Transverse colon (tissue), 4 donors: ENCODE measurements around the gene BLVRB. TPM values are rescaled to one million over a fixed set of nuclear protein-coding genes. Genes with fewer than 3 reads are reported as not detected.

Source experiments
- DNase-seq: peaks from one replicate; pipeline ENCODE4 v3.0.0-alpha.2; 2019
- H3K27ac ChIP-seq, 4 donors: fragments of 200-600 bp; sonication (generic); 2 replicates each; pipeline ENCODE4 v1.5.1; 2016 to 2018; ENCODE audit warnings: inconsistent platforms in 4 of 4
- H3K27me3 ChIP-seq: fragments of 200-600 bp; sonication (generic); 2 replicates; pipeline ENCODE4 v1.5.1; 2017; ENCODE audit warnings: inconsistent platforms
- H3K36me3 ChIP-seq, 4 donors: fragments of 200-600 bp; sonication (generic); 2 replicates each; pipeline ENCODE4 v1.5.1; 2017 to 2019; ENCODE audit warnings: inconsistent platforms in 4 of 4
- H3K4me1 ChIP-seq, 4 donors: fragments of 200-600 bp; sonication (generic); 2 replicates each; pipeline ENCODE4 v1.5.1; 2017 to 2020; ENCODE audit warnings: inconsistent platforms in 4 of 4
- H3K4me3 ChIP-seq, 4 donors: fragments of 200-600 bp; sonication (generic); 1 replicate in 1 of 4; 2 replicates in 3 of 4; pipeline versions ENCODE4 v1.5.1 to v1.6.1; 2017 to 2019; ENCODE audit warnings: inconsistent platforms in 4 of 4
- H3K9me3 ChIP-seq, 2 donors: fragments of 200-600 bp; sonication (generic); 2 replicates each; pipeline ENCODE4 v1.5.1; 2017 to 2019; ENCODE audit warnings: inconsistent platforms in 2 of 2
- CTCF ChIP-seq, 5 experiments: fragments of 200-600 bp in 3 of 5; fragments of 450-650 bp in 2 of 5; sonication (generic) in 3 of 5; IDR thresholded peaks; 1 replicate in 2 of 5; 2 replicates in 3 of 5; pipeline ENCODE4 v1.5.1; 2016 to 2017; ENCODE audit warnings: antibody characterized with exemption in 5 of 5, inconsistent platforms in 3 of 5, mild to moderate bottlenecking in 2 of 5, moderate library complexity in 1 of 5
- EP300 ChIP-seq: sonication (generic); formaldehyde crosslinking; IDR thresholded peaks from one replicate; pipeline ENCODE4 v1.6.1; 2017; ENCODE audit warnings: antibody characterized with exemption, low read depth
- POLR2A ChIP-seq: fragments of 450-650 bp; IDR thresholded peaks from one replicate; pipeline ENCODE4 v1.6.1; 2016; ENCODE audit warnings: antibody characterized with exemption, mild to moderate bottlenecking, moderate library complexity
- POLR2AphosphoS5 ChIP-seq, 3 donors: sonication (generic); formaldehyde crosslinking; IDR thresholded peaks; one replicate each; pipeline ENCODE4 v1.6.1; 2016; ENCODE audit warnings: antibody characterized with exemption in 3 of 3
- WGBS, 2 donors: methylation state at CpG; one replicate each; pipeline ENCODE4 v1.1.5; 2018; ENCODE audit warnings: low coverage in 1 of 2; 5-methylcytosine and 5-hydroxymethylcytosine counted together
- in situ Hi-C, 4 donors: fragments of 200-750 bp; cut with MboI; loops; one replicate each; pipeline versions ENCODE4 v1.15.0 to v1.15.1; 2017; ENCODE audit warnings: low sequenced_read_pairs in 3 of 4, low pct_ligation_motif_present in 1 of 4, low pct_unique_long_range_greater_than_20kb in 1 of 4
- intact Hi-C: fragments of 100-400 bp; cut with DNase I; formaldehyde crosslinking; loops from one replicate; pipeline ENCODE4 v1.15.1; 2023; ENCODE audit warnings: low total_unique reads
- total RNA-seq, 4 donors: library from RNA; depleted of rRNA; stranded (reverse); fragments of >200 nt; gene quantifications; one replicate each; pipeline ENCODE4 v1.1.0, GENCODE V29; 2016

Gene BLVRB
- total RNA-seq, 4 donors from 2014 or later: 81.5 to 193 (median 147) TPM

GRCh38 chr19:40445780-40446262 is 19.7 kb downstream of the BLVRB start:
- in situ Hi-C loops (no loop called here), intact Hi-C loops (no loop called here)
- 17 to 54% methylated on average over 1 to 9 of the region's 9 CpGs for WGBS, 2 donors

GRCh38 chr19:40444825-40445312 is 20.7 kb downstream of the BLVRB start:
- Histone ChIP-seq H3K4me3 (peak overlapping the region; percentile 37 to 98 (median 70)), H3K9me3 (no peaks in the 10 kb centered on the region), H3K27ac (peak overlapping the region; percentile 95 to 99 (median 98)), H3K36me3 (peaks cover 0 to 21% (median 9%) of the 10 kb centered on the region in 4 donors), H3K4me1 (peaks cover 9 to 41% (median 24%) of the 10 kb centered on the region in 4 donors), H3K27me3 (no peaks in the 10 kb centered on the region)
- in situ Hi-C loops (no loop called here), intact Hi-C loops (no loop called here)
- DNase-seq: no peak
- WGBS, 2 donors: 8 to 13% methylated on average over 11 to 18 of the region's 18 CpGs
- TF ChIP-seq POLR2A (no peak), CTCF (IDR thresholded peaks at IDR 0.05) (peak in 2 of 5 experiments; percentile 12 to 14)

More at GRCh38 chr19:40445780-40446262, 19.7 kb downstream of the BLVRB start:
- peak; percentile 60 for DNase-seq
- no peaks in the 10 kb centered on the region for H3K27me3 ChIP-seq
- H3K27ac ChIP-seq: peak overlapping the region; percentile 95 to 99 (median 98)
- TF ChIP-seq CTCF (IDR thresholded peaks at IDR 0.05) (no peak), POLR2A (peak; percentile 44), EP300 (no peak), POLR2AphosphoS5 (IDR thresholded peaks at IDR 0.05) (peak in 2 of 3 donors; percentile 41 to 42)
- no peaks in the 10 kb centered on the region for H3K9me3 ChIP-seq
- H3K36me3 ChIP-seq: peaks cover 0 to 13% (median 6%) of the 10 kb centered on the region in 4 donors
- H3K4me3 ChIP-seq: no peak overlapping the region
- peaks cover 9 to 35% (median 23%) of the 10 kb centered on the region in 4 donors for H3K4me1 ChIP-seq

GRCh38 chr19:40444000-40444824 is 21.3 kb downstream of the BLVRB start, which contains the start of gene SERTAD3:
TSS of gene SERTAD3 (minus strand) at chr19:40444335. CDS start at chr19:40442080, 2,255 bp downstream.
- intact Hi-C loops (loop anchor here (1.0 kb wide), 1 partner anchor 19 kb away; the partner anchor contains the start of gene SERTAD1), in situ Hi-C loops (no loop called here)
- Histone ChIP-seq H3K27me3 (no peaks in the 10 kb centered on the region), H3K4me1 (peaks cover 9 to 41% (median 24%) of the 10 kb centered on the region in 4 donors), H3K36me3 (peaks cover 0 to 21% (median 9%) of the 10 kb centered on the region in 4 donors), H3K9me3 (no peaks in the 10 kb centered on the region), H3K4me3 (peak within 1 kb of the TSS; percentile 64 to 98 (median 70)), H3K27ac (peak within 1 kb of the TSS; percentile 95 to 99 (median 98))
- 0 to 7% methylated on average over 3 to 36 of the region's 72 CpGs for WGBS, 2 donors
- DNase-seq: peak; percentile 99
- TF ChIP-seq EP300 (peak; percentile 20), POLR2A (peak; percentile 99), POLR2AphosphoS5 (IDR thresholded peaks at IDR 0.05) (peak; percentile 99), CTCF (IDR thresholded peaks at IDR 0.05) (no peak)
